Heart left ventricle (tissue), 16 donors: ENCODE data around the gene GNA14. TPM values are rescaled to one million over a fixed set of nuclear protein-coding genes. Genes with fewer than 3 reads are reported as not detected.
"Not testable (repeated sequence)": the region's sequence is repeated elsewhere in the genome, so short reads cannot be mapped to it uniquely, and the experiment has no call there.

Experiments
- ATAC-seq, 4 donors: fragments of 200-7000 bp; cut with Tn5 transposase; one replicate each; pipeline ENCODE4 v1.9.1; 2020 to 2022; ENCODE audit warnings: moderate library complexity in 4 of 4, mild to moderate bottlenecking in 3 of 4, moderate number of reproducible peaks in 1 of 4
- DNase-seq, 5 donors: peaks; one replicate each; pipeline ENCODE4 v3.0.0-alpha.2; 2020
- H3K27ac ChIP-seq, 12 donors: fragments of 200-600 bp; sonication (generic) in 4 of 12; one replicate each; pipeline versions ENCODE4 v1.5.0 to v1.8.0; 2016 to 2022; ENCODE audit warnings: mild to moderate bottlenecking in 2 of 12
- H3K27me3 ChIP-seq, 9 donors: fragments of 200-600 bp; sonication (generic) in 2 of 9; one replicate each; pipeline versions ENCODE4 v1.5.1 to v1.8.0; 2016 to 2022; ENCODE audit warnings: mild to moderate bottlenecking in 3 of 9
- H3K36me3 ChIP-seq, 9 donors: fragments of 200-600 bp; sonication (generic) in 2 of 9; one replicate each; pipeline versions ENCODE4 v1.5.0 to v1.8.0; 2018 to 2022; ENCODE audit warnings: mild to moderate bottlenecking in 2 of 9
- H3K4me1 ChIP-seq, 12 donors: fragments of 200-600 bp; sonication (generic) in 4 of 12; one replicate each; pipeline versions ENCODE4 v1.5.0 to v1.8.0; 2016 to 2022; ENCODE audit warnings: mild to moderate bottlenecking in 3 of 12
- H3K4me3 ChIP-seq, 12 donors: fragments of 200-600 bp; sonication (generic) in 4 of 12; one replicate each; pipeline versions ENCODE4 v1.5.0 to v1.8.0; 2017 to 2022; ENCODE audit warnings: mild to moderate bottlenecking in 9 of 12, moderate library complexity in 4 of 12
- H3K9me3 ChIP-seq, 12 donors: fragments of 200-600 bp; sonication (generic) in 4 of 12; one replicate each; pipeline versions ENCODE4 v1.5.0 to v1.8.0; 2016 to 2022; ENCODE audit warnings: mild to moderate bottlenecking in 1 of 12
- POLR2A ChIP-seq, 2 donors: fragments of 450-650 bp; IDR thresholded peaks; one replicate each; pipeline ENCODE4 v1.6.1; 2017; ENCODE audit warnings: antibody characterized with exemption in 2 of 2, mild to moderate bottlenecking in 2 of 2, moderate library complexity in 2 of 2
- WGBS, 4 donors: extraction: QIAGEN DNeasy Blood & Tissue Kit in 2 of 4; methylation state at CpG; one replicate each; pipeline versions ENCODE4 v1.1.5 to v1.1.7; 2013 to 2018; 5-methylcytosine and 5-hydroxymethylcytosine counted together
- intact Hi-C, 10 donors: fragments of 100-400 bp; cut with DNase I; formaldehyde crosslinking; loops; one replicate each; pipeline versions ENCODE4 v1.11.1 to v1.14.2; 2022
- polyA plus RNA-seq, 2 donors: library from polyadenylated mRNA; stranded (reverse); fragments of 200-250 nt; gene quantifications; one replicate each; pipeline ENCODE4 v1.2.3, GENCODE V29; 2013
- total RNA-seq, 9 donors: library from RNA; depleted of rRNA in 2 of 9; stranded (reverse); fragments of >200 nt in 2 of 9; fragmentation: NEBNext Ultra II Directional in 3 of 9; extraction: Animal tissue kit (Norgen Biotek cat#: 25700) in 3 of 9; gene quantifications; one replicate each; pipeline versions ENCODE4 v1.1.0 to v1.2.4, GENCODE V29; 2016 to 2023
- TF ChIP-seq, protein P1 (sequence below), 12 donors: fragments of 200-600 bp; sonication (generic) in 4 of 12; IDR thresholded peaks; one replicate each; pipeline versions ENCODE4 v1.5.0 to v1.8.0; 2018 to 2022; ENCODE audit warnings: antibody characterized with exemption in 12 of 12, mild to moderate bottlenecking in 5 of 12
- donor health status: ischemic (EF 13 %, LVEDD 7.1; RV severe dilation, severe dysfunction).
- donor health status: healthy with polysubstance abuse.
- donor health status: DM: no; HTN: yes; CAD: no.
- donor health status: DM: no; HTN: no; CAD: no.
- donor health status: ischemic (EF 25% LVEDD 6.9; RV normal size, moderate dysfunction).
- donor health status: ischemic (EF 25% LVEDD 5.7; RV mildly dilated, moderate dysfunction).
- donor health status: healthy.
- donor health status: DM: yes; HTN: yes; CAD: no.
- donor health status: ischemic (EF 35%, LVEDD 5.7; RV mildly dilated, moderate dysfunction).
- donor health status: nonischemic (EF 11% LVEDD 7.7; RV severe dilation, severe dysfunction).
- donor health status: DM: yes; HTN: yes; CAD: no.
- donor health status: PGD.
- donor health status: ischemic (EF 29% LVEDD 5.4; RV normal size, mild dysfunction).
- donor health status: nonischemic (EF 23%, LVEDD 6.1; RV moderate dilation, normal function).

Gene GNA14
- total and polyA plus RNA-seq, 11 donors = 0.38 to 6.5 (median 1.3) TPM

DNA sequence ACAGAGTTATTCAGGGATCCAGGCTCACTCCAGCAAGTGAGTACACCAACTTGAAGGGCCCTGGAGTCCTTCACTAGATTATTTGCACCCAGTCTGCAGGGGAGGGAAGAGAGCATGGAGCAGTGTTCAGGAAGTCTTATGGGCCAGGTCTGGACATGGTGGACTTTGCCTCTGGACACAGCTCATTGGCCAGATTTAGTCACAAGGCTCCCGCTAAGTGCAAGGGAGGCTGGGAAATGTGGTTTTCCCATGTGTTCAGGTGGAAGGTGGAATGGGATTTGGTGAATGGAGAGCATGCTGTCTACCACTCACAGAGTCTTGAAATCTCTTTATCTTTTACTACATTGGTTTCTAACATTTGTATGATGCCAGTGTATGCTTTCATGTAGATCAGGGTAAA lies 200.5 kb downstream of the GNA14 start:
- H3K4me3 ChIP-seq = no peak overlapping the region
- no peaks in the 10 kb centered on the region for H3K36me3 ChIP-seq
- no peaks in the 10 kb centered on the region for H3K4me1 ChIP-seq
- H3K9me3 ChIP-seq = peaks cover 0 to 11% (median 0%) of the 10 kb centered on the region in 12 donors
- H3K27me3 ChIP-seq = no peaks in the 10 kb centered on the region
- DNase-seq (no peak), ATAC-seq (no peak)
- no peak overlapping the region for H3K27ac ChIP-seq
- intact Hi-C loops = loop anchor here in 1 of 10 donors (10.0 kb wide), 1 partner anchor 677 kb away; no protein-coding TSS in a partner anchor
- 98 to 100% (median 100%) methylated on average over 1 of the region's 1 CpG for WGBS, 4 donors
- no peak for TF ChIP-seq POLR2A (IDR thresholded peaks at IDR 0.05)
- TF ChIP-seq, protein P1, sequence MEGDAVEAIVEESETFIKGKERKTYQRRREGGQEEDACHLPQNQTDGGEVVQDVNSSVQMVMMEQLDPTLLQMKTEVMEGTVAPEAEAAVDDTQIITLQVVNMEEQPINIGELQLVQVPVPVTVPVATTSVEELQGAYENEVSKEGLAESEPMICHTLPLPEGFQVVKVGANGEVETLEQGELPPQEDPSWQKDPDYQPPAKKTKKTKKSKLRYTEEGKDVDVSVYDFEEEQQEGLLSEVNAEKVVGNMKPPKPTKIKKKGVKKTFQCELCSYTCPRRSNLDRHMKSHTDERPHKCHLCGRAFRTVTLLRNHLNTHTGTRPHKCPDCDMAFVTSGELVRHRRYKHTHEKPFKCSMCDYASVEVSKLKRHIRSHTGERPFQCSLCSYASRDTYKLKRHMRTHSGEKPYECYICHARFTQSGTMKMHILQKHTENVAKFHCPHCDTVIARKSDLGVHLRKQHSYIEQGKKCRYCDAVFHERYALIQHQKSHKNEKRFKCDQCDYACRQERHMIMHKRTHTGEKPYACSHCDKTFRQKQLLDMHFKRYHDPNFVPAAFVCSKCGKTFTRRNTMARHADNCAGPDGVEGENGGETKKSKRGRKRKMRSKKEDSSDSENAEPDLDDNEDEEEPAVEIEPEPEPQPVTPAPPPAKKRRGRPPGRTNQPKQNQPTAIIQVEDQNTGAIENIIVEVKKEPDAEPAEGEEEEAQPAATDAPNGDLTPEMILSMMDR (IDR thresholded peaks at IDR 0.05) = no peak

DNA sequence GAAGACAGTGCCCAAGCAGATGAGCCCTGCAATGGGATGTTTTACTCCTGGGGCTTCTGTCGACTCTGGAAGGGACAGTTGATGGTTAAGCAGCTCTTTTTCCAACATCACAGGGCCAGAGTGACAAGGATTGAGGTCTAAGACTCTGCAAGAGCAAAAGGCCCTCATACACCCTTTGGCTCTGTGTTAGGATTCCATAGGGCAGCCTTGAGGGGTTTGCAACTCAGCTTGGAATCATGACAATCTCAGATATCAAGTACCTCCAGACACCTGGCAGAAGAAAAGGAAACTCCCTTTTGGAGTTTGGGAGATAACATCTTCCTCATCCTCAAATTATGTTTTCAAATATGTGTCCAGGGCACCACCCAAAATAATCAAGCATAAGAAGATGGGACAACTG lies 205.7 kb downstream of the GNA14 start:
- intact Hi-C loops = loop anchor here in 1 of 10 donors (10.0 kb wide), 1 partner anchor 682 kb away; no protein-coding TSS in a partner anchor
- peaks cover 0 to 5% (median 0%) of the 10 kb centered on the region in 12 donors for H3K9me3 ChIP-seq
- no peak for ATAC-seq
- no peak overlapping the region for H3K27ac ChIP-seq
- peaks cover 0 to 11% (median 0%) of the 10 kb centered on the region in 12 donors for H3K4me1 ChIP-seq
- H3K4me3 ChIP-seq = no peak overlapping the region
- WGBS, 4 donors = 71 to 89% (median 77%) methylated on average over 1 of the region's 1 CpG
- TF ChIP-seq, protein P1 (IDR thresholded peaks at IDR 0.05) = no peak
- no peak for TF ChIP-seq POLR2A (IDR thresholded peaks at IDR 0.05)
- H3K36me3 ChIP-seq = no peaks in the 10 kb centered on the region
- no peak for DNase-seq
- no peaks in the 10 kb centered on the region for H3K27me3 ChIP-seq

DNA sequence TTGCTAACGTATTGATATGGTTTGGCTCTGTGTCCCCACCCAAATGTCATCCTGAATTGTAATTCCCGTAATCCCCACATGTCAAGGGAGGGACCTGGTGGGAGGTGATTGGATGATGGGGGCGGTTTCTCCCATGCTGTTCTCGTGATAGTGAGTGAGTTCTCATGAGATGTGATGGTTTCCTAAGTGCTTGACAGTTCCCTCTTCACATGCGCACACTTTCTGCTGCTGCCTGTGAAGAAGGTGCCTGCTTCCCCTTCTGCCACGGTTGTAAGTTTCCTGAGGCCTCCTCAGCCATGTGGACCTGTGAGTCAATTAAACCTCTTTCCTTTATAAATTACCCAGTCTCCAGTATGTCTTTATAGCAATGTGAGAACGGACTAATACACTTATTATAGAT lies 207.0 kb downstream of the GNA14 start:
- 73 to 83% (median 82%) methylated on average over 7 of the region's 7 CpGs for WGBS, 4 donors
- H3K4me1 ChIP-seq = peaks cover 0 to 11% (median 0%) of the 10 kb centered on the region in 12 donors
- not testable (repeated sequence) for H3K36me3 ChIP-seq, ATAC-seq, H3K4me3 ChIP-seq, H3K9me3 ChIP-seq, H3K27ac ChIP-seq, DNase-seq, H3K27me3 ChIP-seq
- intact Hi-C loops = loop anchor here in 1 of 10 donors (10.0 kb wide), 1 partner anchor 684 kb away; no protein-coding TSS in a partner anchor

DNA sequence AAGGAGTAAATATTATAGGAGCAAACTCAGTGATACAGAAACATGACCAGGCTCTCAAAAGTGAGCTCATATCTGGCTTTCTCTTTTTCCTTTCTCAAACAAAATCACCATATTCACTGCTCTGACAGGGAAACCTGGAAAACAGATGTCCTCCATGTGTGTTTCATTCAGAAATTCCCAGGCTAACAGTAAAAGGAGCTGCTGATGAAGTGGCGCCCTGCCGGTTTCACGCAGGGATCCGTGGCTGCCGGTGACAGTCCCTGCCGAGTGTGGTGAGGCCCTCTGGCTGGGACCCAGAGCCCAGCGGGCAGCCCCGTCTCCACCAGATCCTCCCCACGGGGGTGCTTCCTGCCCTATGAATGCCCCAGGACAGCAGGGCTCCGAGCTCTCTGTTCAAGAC lies 208.1 kb downstream of the GNA14 start:
- WGBS, 4 donors = 26 to 32% (median 29%) methylated on average over 10 of the region's 10 CpGs
- H3K27ac ChIP-seq = peak overlapping the region in 4 of 12 donors; percentile 28 to 58 (median 50)
- H3K4me1 ChIP-seq = peaks cover 0 to 11% (median 0%) of the 10 kb centered on the region in 12 donors
- no peaks in the 10 kb centered on the region for H3K27me3 ChIP-seq
- no peaks in the 10 kb centered on the region for H3K36me3 ChIP-seq
- no peaks in the 10 kb centered on the region for H3K9me3 ChIP-seq
- peak overlapping the region in 1 of 12 donors; percentile 22 for H3K4me3 ChIP-seq
- peak in 1 of 5 donors; percentile 58 for DNase-seq
- TF ChIP-seq POLR2A (IDR thresholded peaks at IDR 0.05) = no peak
- TF ChIP-seq, protein P1 (IDR thresholded peaks at IDR 0.05) = no peak
- intact Hi-C loops = loop anchor here in 1 of 10 donors (10.0 kb wide), 1 partner anchor 685 kb away; no protein-coding TSS in a partner anchor
- ATAC-seq = peak in 3 of 4 donors; percentile 33 to 59 (median 41)

DNA sequence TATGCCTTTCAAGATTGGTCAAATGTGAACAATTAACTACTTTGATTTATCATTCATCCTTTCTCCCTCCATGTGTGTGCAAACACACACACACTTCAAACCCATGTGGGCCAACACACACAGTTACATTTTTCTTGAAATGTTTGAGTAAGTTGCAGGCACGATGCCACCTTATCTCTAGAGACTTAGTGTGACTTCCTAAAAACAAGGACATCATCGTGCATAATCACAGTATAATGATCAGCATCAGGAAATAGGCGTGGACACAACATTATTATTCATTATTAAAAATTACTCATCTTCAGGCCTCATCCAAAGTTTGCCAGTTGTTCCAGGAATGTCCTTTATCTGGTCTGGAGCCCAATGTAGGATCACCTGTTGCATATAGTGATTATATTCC lies 209.5 kb downstream of the GNA14 start:
- WGBS, 4 donors = 50 to 62% (median 58%) methylated on average over 3 of the region's 3 CpGs
- ATAC-seq (no peak), DNase-seq (no peak)
- intact Hi-C loops = loop anchor here in 5 of 10 donors (10.0 kb wide), 2 partner anchors 396 to 596 kb away; partner anchors contain the start of gene GNAQ (in 5 of the 5)
- H3K27ac ChIP-seq = no peak overlapping the region
- no peaks in the 10 kb centered on the region for H3K36me3 ChIP-seq
- no peak overlapping the region for H3K4me3 ChIP-seq
- no peaks in the 10 kb centered on the region for H3K27me3 ChIP-seq
- peaks cover 0 to 11% (median 0%) of the 10 kb centered on the region in 12 donors for H3K4me1 ChIP-seq
- no peaks in the 10 kb centered on the region for H3K9me3 ChIP-seq
- TF ChIP-seq, protein P1 (IDR thresholded peaks at IDR 0.05) = no peak
- no peak for TF ChIP-seq POLR2A (IDR thresholded peaks at IDR 0.05)
